ENCODE measurements around the gene DUSP7.

Gene DUSP7, protein sequence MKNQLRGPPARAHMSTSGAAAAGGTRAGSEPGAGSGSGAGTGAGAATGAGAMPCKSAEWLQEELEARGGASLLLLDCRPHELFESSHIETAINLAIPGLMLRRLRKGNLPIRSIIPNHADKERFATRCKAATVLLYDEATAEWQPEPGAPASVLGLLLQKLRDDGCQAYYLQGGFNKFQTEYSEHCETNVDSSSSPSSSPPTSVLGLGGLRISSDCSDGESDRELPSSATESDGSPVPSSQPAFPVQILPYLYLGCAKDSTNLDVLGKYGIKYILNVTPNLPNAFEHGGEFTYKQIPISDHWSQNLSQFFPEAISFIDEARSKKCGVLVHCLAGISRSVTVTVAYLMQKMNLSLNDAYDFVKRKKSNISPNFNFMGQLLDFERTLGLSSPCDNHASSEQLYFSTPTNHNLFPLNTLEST

DNA sequence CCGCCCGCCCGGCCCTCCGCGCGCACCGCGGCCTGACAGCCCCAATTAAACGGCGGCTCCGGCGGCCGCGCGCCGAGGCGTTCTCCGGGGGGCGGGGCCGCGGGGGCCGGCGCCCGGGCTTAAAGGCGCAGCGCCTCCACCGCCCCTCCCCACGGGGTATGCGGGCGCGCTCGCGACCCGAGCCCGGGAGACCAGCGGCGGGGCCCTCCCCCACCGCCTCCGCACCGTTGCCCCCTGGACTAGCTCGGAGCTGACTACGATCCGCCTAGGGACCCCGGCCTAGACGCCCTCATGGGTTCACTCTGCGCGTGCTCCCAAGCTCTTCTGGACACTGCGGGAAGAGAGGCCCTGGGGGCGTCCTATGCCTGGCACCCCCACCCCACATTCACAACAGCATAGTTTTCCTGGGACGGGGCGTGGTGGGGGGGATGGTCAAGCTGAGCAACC lies at the start of gene DUSP7:
Gene DUSP7, minus strand, starts transcription at position 51 of the 447 bp plus-strand sequence. CDS start 205 bp downstream, outside the sequence.
- DNase-seq = peak; percentile 39

DNA sequence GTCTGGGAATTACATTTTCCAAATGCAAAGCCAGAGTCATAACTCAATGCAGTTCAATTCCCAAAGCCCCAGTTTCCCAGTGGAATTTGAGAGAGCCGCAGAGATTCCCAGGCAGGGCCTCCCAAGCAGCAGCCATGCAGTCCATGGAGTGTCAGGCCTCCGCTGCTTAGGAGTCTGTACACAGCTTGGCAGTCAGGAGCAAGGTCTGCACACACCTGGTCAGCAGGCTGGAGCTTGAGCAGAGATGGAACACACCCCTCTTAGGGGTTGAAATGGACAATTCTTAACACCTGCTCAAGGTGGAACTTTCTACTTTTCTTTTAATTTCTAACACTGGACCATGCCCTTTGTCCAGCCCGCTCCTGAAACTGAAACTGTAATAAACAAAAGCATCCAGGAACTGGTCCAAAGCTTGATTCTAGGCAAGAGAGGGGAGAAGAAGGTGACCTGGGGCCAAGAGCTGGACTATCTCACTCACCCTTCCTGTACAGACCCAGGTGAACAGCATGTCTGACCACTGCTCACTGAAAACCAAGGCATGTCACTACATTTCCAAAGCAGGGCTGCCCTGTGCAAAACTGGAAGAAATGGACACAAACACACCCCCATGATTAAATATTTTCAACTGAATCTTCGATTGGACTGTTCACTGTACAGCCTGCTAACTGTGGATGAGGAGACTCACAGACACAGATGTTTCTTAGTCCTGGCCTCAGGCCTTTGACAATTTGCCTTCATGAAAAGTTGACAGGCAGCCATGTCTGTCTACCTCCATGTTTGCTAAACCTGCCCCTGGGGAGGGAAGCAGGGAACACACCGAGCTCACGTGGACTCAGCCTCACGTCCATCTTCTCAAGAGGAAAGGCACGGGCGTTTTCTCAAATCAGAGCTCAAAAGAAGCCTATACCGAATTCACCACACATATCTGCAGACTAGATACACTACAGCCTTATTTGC lies 48.6 kb upstream of the DUSP7 start:
- DNase-seq = no peak

DNA sequence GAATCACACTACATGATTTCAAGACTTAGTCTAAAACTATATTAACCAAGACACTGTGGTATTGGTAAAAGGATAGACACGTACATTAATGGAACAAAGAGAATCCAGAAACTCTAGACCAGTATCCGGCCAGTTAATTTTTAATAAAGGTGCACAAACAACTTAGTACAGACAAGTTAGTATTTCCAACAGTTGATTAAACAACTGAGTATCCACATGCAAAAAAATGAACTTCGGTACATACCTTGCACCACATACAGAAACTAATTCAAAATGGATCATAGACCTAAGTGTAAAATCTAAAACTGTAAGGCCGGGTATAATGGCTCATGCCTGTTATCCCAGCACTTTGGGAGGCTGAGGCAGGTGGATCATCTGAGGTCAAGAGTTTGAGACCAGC lies 46.6 kb upstream of the DUSP7 start:
- DNase-seq = no peak

DNA sequence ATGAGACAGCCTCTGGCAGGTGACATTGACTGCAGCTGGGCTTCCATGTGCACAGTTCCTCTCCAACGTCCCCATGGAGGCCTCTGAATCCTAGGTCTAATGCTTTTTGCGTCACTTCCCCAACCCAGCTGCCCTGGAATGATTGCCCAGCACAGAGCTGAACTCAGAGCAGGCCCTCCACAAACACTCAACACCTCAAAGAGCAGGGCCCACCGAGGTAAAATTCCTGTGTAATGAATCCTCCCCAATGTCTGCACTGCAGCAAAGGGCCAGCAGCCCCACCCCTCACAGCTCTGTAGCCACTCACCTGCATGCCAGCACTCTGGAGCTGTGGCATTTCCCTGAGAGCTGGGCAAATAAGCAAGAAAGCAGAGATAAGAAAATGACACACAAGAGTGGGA lies 42.6 kb upstream of the DUSP7 start:
- DNase-seq = no peak

DNA sequence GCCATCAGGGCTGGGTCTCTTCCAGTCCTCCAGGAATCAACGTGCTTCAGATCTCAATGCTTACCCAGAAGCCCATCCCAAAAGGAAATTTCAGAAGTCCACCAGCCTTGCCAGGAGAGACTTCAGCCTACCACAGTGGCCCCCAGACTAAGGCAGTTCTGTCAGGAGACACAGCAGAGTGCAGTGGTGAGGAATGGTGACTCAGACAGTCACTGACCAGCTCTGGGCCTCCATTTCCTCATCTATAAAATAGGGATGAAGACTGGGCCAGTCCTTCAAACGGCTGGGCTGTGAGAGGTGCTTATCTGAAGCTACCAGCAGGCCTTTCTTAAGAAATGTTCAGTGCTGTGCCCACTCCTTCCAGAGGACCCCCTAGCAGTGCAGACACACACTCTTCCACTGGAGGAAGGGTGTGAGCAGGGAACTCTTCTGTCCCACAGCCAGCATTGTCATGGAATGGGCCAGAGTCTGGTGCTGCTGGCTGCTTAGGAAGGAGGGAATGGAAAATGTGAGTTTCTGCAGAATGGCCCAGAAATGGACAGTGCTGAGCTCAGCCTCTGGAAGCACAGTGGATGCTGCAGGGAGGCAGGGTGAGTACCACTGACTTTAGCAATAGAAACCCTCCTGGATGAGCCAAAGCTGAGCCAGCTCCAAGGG lies 41.6 kb upstream of the DUSP7 start:
- no peak for DNase-seq

DNA sequence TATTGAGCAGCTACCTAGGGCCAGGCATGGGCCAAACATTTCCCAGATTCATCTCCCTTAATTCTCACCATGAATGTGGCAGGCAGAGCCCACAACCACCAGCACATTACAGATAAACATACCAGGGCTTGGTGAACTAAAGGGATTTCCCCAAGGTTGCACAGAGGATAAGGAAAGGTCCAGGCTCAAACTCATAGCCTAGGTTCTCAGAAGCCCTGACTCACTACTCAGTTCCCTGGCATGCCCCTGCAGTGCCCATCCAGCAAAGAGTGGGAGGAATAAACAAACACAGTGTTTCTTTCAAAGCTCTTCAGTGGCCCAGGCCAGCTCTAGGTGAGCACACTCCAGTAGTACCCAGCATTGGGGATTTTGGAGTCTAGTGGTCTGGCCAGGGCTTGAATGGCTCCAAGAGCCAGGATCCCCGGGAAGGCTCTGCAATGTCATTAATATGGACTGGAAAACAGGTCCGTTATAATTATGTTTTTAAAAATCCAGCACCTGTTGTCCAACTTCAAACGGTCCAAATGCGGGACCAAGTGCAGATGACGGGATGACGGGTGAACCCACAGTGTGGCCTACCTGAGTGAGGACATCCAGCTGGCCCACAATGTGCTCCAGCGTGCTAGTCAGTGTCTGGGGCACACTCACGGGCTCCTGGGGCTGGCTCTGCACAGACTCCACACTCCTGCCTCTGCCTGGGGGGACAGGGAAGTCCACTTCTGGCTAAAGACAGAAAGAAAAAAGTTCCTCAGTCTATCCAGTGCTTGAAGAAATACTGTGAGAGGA lies 39.8 kb upstream of the DUSP7 start:
- DNase-seq = no peak

DNA sequence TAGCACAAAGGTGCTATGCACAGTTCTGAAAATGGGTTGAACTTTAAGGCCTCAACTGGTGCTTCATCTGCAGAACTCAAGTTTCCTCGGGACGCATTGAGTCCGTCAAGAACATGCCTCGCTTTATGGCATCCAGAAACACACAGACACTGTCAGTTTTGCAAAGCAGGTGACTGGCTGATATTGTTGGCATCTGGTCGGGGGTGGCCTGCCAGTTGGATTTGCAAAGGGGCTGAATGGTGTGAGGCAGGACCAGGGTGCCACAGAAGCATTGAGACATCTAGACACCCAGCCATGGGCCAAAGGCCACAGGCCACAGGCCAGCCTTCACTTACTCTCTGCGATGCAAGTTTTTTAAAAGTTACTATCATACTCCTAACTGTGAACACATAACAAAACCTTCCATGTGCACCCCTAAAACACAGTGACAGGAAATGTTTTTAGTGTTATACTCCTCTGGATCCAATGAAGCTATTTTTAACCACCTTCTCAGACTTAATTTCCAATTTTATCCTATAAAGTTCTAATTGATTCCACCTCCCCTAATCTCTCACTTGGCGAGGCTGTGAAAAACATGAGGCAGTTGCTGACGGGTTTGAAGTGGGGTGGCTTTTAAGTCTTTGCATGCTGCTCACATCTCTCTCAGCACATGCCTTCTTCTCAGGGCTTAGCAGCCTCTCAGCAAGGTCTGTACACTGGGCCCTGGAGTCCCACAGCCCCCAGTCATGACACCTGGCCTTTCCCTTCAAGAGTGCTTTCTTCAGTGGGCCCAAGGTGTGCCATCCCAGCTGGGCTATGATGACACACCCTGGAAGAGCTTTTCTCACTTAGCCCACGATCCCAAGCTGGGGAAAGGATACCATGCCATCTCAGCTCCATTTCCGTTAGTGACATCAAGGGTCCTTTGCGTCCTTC lies 38.5 kb upstream of the DUSP7 start:
- no peak for DNase-seq

DNA sequence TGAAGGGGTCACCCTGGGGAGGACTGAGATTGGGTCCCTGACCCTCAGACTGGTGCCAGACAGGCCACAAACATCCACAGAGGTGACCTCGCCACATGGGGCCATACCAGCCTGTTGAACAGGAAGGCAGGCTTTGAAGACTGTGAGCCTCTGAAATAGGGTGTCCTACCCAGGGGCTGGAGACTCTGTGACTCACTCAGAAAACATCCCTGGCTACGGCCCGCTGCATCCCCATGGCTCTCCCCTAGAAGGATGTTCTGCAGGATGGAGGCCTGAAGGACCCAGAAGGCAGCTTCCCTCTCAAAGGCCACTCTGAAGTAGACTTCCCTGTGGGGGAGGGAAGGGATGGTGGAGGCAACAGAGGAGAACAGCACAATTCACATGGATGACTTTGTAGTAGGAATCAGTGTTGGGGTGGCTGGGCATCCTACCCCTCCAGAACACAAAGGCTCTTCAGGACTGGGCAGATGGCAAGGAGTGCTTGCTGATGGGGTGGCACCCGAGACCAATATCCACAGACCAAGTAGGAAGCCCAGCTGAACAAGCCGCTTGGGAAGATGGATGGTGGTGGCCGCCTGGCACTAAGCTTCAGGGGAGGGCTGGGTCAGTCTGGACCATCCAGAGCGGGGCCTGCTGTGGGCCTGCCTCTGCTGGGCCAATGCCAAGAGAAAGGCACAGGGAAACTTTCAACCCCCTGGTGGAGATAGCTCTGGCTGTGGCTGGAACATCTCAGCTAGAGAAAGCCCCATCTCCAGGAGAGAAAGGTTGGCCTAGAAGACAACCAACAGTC lies 37.6 kb upstream of the DUSP7 start:
- DNase-seq = no peak

DNA sequence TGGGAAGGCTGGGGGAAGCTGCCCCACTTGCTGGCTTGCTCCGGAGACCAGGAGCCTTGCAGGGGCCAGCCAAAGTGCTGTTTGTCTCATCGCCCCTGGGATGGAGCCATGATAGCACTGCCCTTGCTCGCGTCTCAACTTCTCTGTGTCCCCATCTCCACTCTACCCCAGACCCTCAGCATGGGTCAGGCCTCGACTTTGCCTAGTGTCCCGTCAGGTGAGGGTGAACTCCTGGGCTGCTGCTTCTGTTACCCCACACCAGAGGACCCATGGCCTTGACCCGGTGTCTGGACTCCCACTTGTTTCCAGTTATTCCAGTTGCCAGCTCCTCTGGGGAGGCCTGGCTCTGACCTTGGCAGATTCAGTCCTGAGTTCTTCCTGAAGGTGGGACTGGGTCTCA lies 36.5 kb upstream of the DUSP7 start:
- DNase-seq = no peak

DNA sequence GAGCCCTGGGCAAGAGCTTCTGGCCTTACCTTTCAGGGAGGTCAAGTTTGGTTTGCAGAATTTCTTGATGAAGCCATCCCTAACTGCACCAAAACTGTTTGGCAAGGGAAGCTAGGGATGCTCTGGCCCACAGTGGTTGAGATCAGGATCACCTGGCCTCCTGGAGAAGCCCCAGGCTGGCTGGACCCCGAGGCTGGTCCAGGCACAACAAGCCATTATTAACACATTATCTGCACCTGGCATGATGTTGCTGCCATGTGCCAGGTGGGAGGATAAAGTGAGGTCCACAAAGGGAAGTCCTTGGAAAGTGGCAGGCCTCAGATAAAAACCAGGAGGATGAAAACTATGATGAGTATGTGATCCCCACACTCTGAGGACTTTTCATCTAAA lies 35.9 kb upstream of the DUSP7 start:
- DNase-seq = no peak

DNA sequence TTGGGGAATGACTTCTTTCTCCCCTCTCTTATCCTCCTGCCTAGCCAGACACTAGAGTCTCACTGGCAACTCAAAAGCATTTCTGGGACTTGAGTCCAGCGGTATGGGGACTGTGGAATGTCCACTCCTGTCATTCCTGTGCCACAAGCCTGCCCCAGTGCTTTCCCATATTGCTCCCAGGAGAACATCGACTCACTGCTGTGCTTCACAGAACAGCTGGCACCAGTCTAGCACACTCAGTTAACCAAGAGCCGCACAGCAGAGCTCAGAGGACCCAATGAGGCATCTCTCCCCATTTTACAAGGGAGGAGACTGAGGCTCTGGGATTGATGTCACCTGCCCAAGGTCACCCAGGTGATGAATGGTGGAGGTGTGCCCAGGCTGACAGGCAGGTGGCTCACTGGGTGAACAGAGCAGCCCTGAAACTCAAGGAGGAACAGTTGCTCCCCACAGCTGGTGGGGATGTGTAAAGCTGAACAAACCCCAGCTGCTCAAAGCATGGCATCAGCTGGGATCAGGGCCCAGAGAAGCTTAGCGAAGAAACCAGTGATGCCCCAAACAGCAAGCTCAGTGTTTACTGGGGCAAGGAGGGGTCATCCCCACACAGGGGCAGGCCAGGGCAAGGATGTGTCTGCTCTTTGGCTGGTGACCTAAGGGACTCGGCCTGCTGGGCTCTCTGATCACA lies 35.4 kb upstream of the DUSP7 start:
- no peak for DNase-seq

DNA sequence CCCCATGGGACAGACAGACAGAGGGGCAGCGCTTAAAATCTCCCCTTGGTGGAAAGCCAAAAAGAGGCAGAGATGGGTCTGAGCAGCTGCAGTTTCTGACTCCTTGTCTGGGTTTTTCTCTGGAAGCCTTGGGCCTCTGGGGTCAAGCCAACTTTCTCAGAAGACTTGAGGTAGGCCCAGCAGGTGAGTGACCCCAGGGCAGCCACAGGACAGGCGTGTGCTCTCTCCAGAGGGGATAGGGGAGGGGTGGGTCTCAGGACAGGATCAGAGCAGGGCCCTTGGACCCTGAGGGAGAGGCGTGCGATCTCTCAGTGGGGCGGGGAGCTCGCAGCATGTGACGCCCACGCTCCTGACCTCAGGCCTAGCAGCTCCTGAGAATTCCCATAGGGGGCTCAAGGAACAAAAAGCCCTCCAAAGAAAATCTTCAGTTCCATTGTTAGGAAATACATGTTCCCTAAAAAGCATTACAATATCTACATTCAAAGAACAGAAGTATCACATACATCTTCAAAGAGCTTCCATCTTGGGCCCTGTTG lies 34.6 kb upstream of the DUSP7 start:
- DNase-seq = no peak

DNA sequence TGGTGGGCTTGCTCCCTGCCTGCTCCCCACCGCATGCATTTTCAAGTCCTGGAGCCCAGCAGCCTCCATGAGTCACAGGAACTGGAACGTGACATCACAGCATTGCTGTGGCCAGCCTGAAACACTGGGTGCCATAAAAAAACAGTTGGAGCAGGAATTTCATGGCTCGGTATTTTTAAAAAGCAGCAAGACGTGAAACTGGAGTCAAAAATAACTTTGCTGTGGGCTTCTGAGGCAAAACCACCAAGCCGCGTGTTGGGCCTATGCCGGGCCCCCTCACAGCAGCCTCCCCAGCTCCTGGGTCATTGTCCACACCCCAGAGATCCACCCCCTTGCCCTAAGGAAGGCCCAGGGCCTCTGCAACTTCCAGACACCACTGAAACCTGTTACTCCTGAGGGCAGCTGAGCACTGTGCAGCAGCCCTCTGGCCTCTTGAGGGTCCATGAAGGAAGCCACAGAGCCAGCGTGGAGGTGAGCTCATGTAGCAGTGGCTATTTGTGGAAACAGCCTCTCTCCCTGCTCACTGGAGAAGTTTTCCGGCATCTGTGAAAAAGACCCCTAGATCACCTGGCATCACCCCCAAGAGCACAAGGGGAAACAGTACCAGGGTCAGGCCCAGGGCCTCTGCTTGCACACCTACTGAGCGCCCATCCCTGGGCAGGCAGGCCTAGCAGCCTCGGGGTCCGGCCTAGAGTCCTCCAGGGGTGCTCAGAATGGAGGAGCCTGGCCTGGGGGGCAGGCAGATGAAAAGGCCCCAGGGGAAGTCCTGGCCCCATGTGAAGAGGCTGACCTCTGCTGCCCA lies 34.0 kb upstream of the DUSP7 start:
- DNase-seq = no peak

DNA sequence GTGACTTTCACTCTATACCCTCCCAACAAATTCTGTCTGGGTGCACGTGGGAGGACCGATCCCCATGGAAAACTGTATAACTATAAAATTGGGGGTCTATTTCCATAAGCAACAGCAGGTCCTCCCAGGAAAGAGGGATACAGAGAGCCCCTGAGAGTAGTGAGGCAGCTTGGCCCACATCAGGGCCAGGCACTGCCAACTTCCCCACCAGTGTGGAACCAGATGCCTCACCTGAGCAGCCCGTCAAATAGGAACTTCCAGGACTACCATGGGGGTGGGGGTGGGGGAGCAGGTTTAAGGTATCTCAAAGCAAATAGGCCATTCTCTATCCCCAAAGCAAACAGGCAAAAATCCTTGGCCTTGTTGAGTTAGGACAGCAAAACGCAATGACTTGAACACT lies 33.3 kb upstream of the DUSP7 start:
- no peak for DNase-seq

DNA sequence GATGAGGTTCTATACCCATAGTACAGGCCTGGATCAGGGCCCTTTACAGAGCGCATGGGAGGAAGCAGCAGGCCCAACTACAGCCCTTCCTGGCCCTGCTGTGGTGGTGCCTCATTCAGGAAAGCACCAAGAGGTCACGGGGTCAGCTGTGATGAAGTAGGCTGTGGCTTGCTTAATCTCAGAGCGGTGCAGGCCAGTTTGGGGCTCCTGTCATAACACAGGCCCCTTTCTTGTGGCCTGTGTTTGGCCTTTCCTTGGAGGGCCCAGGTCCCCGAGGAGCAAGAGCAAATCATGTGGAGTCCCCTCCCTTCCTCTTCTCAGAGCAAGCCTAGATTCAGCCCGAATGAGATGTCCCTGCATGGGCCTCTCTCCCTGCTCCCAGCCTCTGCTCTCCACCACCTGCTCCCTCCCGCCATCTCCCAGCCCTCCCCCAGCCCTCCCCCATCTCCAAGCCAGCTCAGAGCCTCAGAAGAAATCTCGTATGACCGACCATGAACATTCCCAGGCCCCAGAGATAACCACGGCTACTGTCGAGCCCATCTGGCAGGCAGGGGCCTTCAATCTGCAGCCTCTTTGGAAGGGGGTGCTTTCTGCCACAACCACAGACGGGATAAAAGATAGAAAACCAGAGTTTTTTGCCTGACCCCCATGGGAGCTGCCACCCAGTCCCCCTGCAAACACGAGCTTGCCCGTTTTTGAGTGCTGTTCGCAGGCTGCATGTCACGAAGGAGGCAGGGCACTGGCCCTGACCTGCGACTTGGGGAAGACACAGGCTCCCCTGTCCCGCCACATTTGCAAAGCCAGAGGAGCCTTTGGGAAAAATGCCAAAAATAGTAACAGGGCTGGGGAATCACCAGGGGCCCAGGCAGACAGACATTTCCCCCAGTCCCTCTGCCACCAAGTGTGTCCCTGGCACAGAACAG lies 32.3 kb upstream of the DUSP7 start:
- no peak for DNase-seq

DNA sequence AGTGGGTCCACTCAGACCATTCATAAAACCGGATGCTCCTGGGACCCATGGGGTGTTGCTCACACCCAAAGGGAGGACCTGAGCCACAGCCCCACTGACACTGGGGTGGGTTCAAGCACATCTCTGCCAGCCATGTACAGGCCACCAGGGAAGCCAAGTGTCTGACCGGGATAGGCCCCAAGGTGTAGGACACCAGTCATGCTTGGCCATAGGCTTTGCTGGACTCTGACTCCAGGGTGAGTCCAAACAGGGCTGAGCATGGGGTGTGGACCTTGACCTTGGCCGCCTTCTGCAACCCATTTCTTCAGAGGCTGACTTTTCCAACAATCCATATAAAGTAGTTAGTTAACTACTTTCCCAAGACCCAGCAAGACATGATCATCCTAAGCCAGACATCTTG lies 31.4 kb upstream of the DUSP7 start:
- DNase-seq = no peak

DNA sequence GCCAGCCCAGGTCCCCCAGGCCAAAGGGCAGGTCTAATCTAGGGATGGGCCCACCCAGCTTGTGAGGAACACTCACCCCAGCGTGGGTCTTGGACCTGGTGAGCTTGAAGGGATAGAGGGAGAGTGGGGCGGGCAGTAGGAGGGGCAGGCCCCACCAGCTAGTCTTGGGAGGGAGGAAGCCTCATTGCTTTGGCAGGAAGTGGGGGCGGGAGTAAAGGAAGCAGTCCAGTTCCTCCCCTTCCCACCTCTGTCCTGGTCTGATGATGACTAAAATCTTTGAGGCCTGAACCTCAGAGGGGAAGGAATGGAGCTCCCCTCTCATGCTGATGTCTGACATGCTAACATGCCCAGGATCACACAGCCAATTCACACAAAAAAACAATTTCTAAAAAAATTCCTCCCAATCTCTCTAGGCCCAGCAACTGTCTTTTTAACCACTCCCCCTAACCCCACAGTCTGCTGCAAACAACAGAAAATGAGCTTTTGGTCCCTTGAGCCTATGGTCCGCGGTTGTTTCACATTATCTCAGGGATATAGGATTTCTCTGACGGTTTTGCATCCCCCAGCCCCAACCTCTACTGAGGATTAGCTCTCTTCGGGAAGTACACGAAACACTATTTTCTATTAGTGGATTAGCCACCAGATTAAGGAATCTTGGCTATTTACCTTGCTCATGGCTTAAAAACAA lies 30.7 kb upstream of the DUSP7 start:
- DNase-seq = no peak
